Measurements from ENCODE around the gene NDUFAB1. TPM values are rescaled to one million over a fixed set of nuclear protein-coding genes. Genes with fewer than 3 reads are reported as not detected.

The NDUFAB1 gene
- total and polyA plus RNA-seq, 2 of the 13 experiments (the other 11 are each of a cell fraction or from before 2014, with no cell fraction given) = 221 to 601 TPM

DNA sequence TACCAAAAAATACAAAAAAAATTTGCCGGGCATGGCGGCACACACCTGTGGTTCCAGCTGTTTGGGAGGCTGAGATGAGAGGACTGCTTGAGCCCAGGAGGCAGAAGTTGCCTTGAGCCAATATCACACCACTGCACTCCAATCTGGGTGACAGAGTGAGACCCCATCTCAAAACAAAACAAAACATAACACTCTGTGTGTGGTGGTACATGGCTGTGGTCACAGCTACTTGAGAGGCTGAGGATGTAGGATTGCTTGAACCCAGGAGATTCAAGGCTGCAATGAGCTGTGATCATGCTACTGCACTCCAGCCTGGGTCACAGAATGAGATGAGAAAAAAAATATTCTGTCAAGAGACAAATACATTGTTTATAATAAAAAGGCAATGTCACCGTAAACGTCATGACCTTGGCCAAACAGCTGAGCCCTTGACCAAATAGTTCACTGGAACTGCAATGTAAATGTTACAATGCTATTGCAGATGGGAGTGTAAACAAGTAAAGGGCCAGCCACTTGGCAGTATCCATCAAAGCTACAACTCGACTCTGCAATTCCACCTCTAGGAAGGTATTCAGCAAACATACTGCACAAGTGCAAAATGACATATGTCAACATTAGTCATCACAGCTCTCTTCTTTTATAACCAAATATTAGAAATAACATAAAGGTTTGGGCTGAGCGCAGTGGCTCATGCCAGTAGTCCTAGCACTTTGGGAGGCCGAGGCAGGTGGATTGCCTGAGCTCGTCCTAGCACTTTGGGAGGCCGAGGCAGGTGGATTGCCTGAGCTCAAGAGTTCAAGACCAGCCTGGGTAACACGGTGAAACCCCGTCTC is 55.9 kb downstream of the NDUFAB1 start:
- POLR2A ChIA-PET = interaction anchor here (0.7 to 5.5 kb wide), 17 partner anchors 9 to 101 kb away, joined by 3 to 96 read pairs (median 11); partner anchors contain the start of genes DCTN5, EARS2, GGA2 and NDUFAB1
- Histone ChIP-seq H3K4me2 (ENCODE audit: low read depth, low read length) (peak overlapping the region; percentile 56), H3K9me3 (ENCODE audit: low read length) (no peaks in the 10 kb centered on the region), H3K9ac (ENCODE audit: insufficient read depth, low read depth, low read length) (peak overlapping the region; percentile 64), H4K20me1 (ENCODE audit: insufficient read depth, low read length) (no peaks in the 10 kb centered on the region), H3K4me3 (replicated peaks in 1 of 3; ENCODE audit: insufficient read depth in 1 of 3, low read depth in 2 of 3, low read length in 3 of 3) (no peak overlapping the region), H3K27me3 (ENCODE audit: control insufficient read depth in 1 of 2, insufficient read depth in 2 of 2, low read length in 2 of 2) (no peaks in the 10 kb centered on the region), H3K4me1 (ENCODE audit: insufficient read depth, low read length) (peaks cover 47% of the 10 kb centered on the region), H3K36me3 (replicated peaks in 1 of 2; ENCODE audit: control insufficient read depth in 1 of 2, insufficient read depth in 2 of 2, low read length in 2 of 2) (peaks cover 32 to 56% of the 10 kb centered on the region in 2 experiments), H2AFZ (ENCODE audit: low read length) (no peak overlapping the region), H3K79me2 (ENCODE audit: insufficient read depth, low read length) (peaks cover 4% of the 10 kb centered on the region), H3K27ac (ENCODE audit: extremely low read length, insufficient read depth, low read length) (peak overlapping the region; percentile 91)
- intact Hi-C loops (cut with micrococcal nuclease; ENCODE audit: unreplicated experiment) = loop anchor here (2.0 kb wide), 2 partner anchors 17 to 31 kb away; partner anchors contain the start of genes EARS2 and UBFD1
- in situ Hi-C loops (cut with HindIII; ENCODE audit: extremely low pct_ligation_motif_present, low pct_unique_long_range_greater_than_20kb) = no loop called here
- CTCF ChIA-PET (ENCODE audit: low intra/inter-chr PET ratio, low total read pairs) = interaction anchor here (2.0 kb wide), 1 partner anchor 17 kb away, joined by 8 read pairs; the partner anchor contains the start of genes EARS2 and UBFD1
- DNase-seq (ENCODE audit: low spot score) (peak; percentile 99), ATAC-seq (peak; percentile 95), FAIRE-seq (peak; percentile 73)
- no TSS peak for BruUV-seq (replicated peaks)
- WGBS (ENCODE audit: low lambda C conversion rate) = 54% methylated on average over 11 of the region's 11 CpGs
- TF ChIP-seq TBL1XR1 (IDR thresholded peaks at IDR 0.05; ENCODE audit: borderline replicate concordance, low read length, partially characterized antibody) = peak; percentile 98
- no peak for TF ChIP-seq TCF12 (IDR thresholded peaks at IDR 0.05)
- 0 out of 2 replicates have a peak, but pooled peaks have one; percentile 51 for TF ChIP-seq TCF12 (CRISPR knock-in tag; IDR thresholded peaks at IDR 0.05)
- TF ChIP-seq REPIN1 (CRISPR knock-in tag; IDR thresholded peaks at IDR 0.05; ENCODE audit: borderline replicate concordance, low read depth) = peak; percentile 84; the same call in 1 of the 2 replicates
- TF ChIP-seq SIX4 (CRISPR knock-in tag; IDR thresholded peaks at IDR 0.05) = peak; percentile 80
- peak; percentile 99 for TF ChIP-seq ZKSCAN8 (CRISPR knock-in tag; IDR thresholded peaks at IDR 0.05; ENCODE audit: borderline replicate concordance)
- TF ChIP-seq AGO1 (IDR thresholded peaks at IDR 0.05; ENCODE audit: low read depth, low read length, poor library complexity, severe bottlenecking) = no peak
- TF ChIP-seq ZNF326 (CRISPR knock-in tag; IDR thresholded peaks at IDR 0.05; ENCODE audit: borderline replicate concordance) = 0 out of 2 replicates have a peak, but pooled peaks have one; percentile 18
- TF ChIP-seq ZNF512 (CRISPR knock-in tag; IDR thresholded peaks at IDR 0.05) = no peak
- peak; percentile 93; the same call in 1 of the 2 replicates for TF ChIP-seq MBD4 (IDR thresholded peaks at IDR 0.05; ENCODE audit: borderline replicate concordance, low read length)
- TF ChIP-seq KDM6A (CRISPR knock-in tag; IDR thresholded peaks at IDR 0.05; ENCODE audit: low read depth) = peak; percentile 98
- no peak for TF ChIP-seq NFIB (CRISPR knock-in tag; IDR thresholded peaks at IDR 0.05; ENCODE audit: borderline replicate concordance)
- peak; percentile 87 for TF ChIP-seq ZNF24 (IDR thresholded peaks at IDR 0.05)
- TF ChIP-seq, protein P1, sequence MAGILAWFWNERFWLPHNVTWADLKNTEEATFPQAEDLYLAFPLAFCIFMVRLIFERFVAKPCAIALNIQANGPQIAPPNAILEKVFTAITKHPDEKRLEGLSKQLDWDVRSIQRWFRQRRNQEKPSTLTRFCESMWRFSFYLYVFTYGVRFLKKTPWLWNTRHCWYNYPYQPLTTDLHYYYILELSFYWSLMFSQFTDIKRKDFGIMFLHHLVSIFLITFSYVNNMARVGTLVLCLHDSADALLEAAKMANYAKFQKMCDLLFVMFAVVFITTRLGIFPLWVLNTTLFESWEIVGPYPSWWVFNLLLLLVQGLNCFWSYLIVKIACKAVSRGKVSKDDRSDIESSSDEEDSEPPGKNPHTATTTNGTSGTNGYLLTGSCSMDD (CRISPR knock-in tag; IDR thresholded peaks at IDR 0.05) = no peak
- peak; percentile 84; the same call in 1 of the 2 replicates for TF ChIP-seq ELF4 (CRISPR knock-in tag; IDR thresholded peaks at IDR 0.05; ENCODE audit: borderline replicate concordance)
- peak; percentile 89 for TF ChIP-seq ZNF335 (CRISPR knock-in tag; IDR thresholded peaks at IDR 0.05)
- TF ChIP-seq FOXC1 (CRISPR knock-in tag; IDR thresholded peaks at IDR 0.05; ENCODE audit: borderline replicate concordance) = peak; percentile 60; the same call in 1 of the 2 replicates
- no peak for TF ChIP-seq GTF3A (CRISPR knock-in tag; conservative IDR thresholded peaks at IDR 0.05)
- peak; percentile 55; the same call in 1 of the 2 replicates for TF ChIP-seq TOE1 (CRISPR knock-in tag; IDR thresholded peaks at IDR 0.05)
- TF ChIP-seq ZNF850 (CRISPR knock-in tag; conservative IDR thresholded peaks at IDR 0.05) = peak; percentile 91
- no peak for TF ChIP-seq SYNCRIP (IDR thresholded peaks at IDR 0.05; ENCODE audit: insufficient read depth, low read depth, low read length)
- peak; percentile 37; the same call in 1 of the 2 replicates for TF ChIP-seq ZNF713 (CRISPR knock-in tag; IDR thresholded peaks at IDR 0.05)

Measured in HepG2 (cell line).